Measurements from ENCODE around the gene ANKH.

Gene ANKH

GRCh38 chr5:14678773-14679334 lies 192.7 kb downstream of the ANKH start:
- no peak for DNase-seq

DNA sequence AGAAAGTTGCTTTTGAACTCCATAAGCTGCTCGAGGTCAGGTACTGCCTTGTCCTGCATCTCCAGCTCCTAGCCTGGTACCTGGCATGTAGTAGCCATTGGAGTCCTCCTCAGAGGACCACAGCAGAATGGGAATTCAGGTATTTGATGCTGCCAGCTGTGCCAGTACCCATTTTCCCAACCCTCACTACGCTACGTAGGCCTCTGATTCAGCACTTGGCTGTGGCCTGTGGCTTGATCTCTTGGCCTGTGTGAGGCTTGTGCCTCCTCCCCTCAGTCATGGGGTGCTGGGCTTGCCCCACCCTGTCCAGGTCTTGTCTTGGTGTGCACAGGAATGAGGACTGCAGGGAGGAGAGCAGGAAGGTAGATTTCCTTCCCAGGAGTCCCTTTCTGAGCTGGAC lies 195.3 kb downstream of the ANKH start:
- DNase-seq, result no peak

GRCh38 chr5:14675865-14676300 lies 195.7 kb downstream of the ANKH start:
- DNase-seq, result peak in 1 of 2 donors; percentile 89

- no peak for DNase-seq
Measured at GRCh38 chr5:14674983-14675854, 196.4 kb downstream of the ANKH start.

DNA sequence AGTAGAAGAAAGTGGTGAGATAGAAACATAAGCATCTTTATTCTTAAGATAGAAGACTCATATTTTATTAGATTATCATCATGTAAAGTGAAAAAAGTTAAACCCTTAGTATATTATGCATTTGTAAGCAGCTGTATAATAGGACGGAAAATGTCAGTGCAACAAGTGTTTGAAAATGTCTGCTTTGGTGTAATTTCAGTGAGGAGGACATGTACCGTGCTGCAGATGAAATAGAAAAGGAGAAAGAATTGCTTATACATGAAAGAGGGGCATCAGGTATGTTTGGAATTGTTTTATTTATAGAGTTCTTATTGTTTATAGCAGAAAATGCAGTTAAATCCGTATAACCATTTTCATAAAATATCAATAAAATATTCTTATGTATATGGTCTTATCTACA lies 198.1 kb downstream of the ANKH start:
- no peak for DNase-seq

DNA sequence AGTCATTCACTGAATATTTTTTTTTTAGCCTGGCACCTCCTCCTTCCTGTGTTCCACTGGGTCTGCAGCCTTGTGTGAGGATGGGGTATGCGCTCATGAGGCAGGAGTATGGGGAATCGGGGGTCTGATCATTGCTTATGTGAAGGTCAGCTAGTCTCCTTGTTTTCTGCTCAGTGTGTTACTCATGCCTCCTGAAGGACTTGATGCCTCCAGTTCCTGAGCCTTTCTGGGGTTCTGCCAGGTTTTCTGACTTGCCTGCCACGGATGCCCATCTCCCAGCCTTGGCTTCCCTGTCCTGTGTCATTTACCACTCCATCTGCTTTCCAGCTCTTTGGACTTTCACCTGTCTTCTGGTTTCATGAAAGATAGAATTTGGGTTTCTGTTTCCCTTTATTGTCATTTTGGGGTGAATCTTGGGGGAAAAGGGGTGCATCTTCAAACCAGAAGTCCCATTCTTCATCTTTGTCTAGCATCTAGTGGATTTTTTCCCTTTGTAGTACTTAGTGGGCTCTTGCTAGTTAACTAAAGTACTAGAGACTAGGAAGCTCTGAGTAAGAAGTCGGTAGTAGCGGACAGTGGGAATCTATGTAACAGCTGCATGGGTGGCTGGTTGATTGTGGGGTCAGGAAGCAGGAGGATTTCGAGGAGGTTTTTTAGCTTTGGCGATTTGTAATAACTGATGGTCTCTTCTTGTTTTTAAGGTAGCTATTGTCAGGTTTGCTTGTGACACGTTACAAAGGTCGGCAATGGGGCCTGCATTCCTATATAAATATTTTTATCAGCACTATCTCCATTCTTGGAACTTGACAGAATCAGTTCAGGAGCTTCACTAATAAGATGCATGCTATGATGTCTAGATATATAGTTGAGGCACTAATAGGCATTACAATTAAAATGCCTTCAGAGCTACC lies 198.8 kb downstream of the ANKH start:
- no peak for DNase-seq

DNA sequence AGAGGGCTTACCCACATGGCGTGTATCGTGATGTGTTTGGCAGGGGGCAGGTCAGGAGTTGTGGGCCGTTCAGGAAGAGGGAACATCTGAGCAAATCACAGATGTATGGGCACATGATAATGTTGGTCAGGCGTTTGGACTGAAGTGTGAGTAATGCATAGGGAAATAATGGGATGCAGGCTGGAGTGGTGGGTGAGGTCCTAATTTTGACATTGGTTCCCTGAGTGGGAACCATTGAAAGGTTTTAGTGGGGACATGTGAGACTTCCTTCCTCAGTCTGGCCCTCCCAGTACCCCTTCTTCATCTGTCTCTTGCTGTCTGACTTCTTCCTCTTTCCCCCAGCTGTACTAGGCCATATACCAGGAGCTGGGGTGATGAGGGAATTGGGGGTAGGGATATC lies 199.5 kb downstream of the ANKH start:
- DNase-seq, result peak in 1 of 2 donors; percentile 45

GRCh38 chr5:14671414-14671813 lies 200.2 kb downstream of the ANKH start:
- DNase-seq, result no peak

DNA sequence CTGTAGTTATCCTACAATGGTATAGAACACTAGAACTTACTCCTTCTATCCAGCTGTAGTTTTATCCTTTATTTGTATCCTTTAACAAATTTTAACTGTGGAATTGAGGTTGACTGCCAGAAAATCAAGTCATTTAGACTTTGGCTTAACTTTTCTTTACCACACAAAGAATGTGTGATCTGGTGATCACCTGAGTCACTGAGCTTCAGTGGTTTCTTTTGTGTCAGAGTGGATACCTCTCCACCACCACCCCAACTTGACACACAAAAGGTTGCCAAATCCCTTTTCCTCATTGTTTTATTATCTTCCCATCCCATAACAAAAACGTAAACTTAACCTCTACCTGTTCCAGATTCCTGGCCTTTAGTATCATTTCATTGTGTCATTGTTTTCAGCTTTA lies 201.6 kb downstream of the ANKH start:
- DNase-seq, result no peak

DNA sequence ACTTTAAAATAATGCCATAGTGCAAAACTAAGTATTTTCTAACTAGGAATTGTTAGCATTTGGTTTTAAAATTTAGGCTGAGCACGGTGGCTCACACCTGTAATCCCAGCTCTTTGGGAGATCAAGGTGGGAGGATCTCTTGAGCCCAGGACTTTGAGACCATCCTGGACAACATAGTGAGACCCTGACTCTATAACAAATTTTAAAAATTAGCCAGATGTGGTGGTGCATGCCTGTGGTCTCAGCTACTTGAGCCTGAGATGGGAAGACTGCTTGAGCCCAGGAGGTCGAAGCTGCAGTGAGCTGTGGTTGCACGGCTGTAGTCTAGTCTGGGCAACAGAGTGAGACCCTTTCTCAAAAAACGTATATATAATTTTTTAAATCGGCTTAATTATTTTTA lies 202.2 kb downstream of the ANKH start:
- no peak for DNase-seq

DNA sequence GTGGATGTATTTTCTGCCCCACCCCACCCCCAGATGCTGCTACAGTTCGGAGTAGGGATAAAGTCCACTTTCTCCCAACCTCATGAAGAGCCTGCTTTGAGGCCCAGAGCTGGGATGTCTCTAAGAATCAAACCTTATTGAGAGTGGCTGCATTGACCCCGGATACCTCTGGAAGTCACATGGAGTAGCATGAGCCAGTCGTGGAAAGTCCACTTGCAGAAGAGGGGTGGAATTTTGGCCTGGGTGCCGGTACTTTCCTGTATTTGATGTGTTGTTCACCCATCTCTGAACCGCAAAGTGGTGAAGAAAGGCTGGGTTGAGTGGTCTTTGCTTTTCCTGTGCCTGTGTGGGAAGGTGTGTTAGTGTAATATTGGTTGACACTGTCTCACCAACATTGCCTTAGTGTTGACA lies 203.4 kb downstream of the ANKH start:
- DNase-seq, result no peak

GRCh38 chr5:14667770-14668169 lies 203.8 kb downstream of the ANKH start:
- no peak for DNase-seq

- DNase-seq, result no peak
Measured at GRCh38 chr5:14667290-14667689, 204.3 kb downstream of the ANKH start.

GRCh38 chr5:14666357-14666756 lies 205.2 kb downstream of the ANKH start:
- DNase-seq, result no peak

DNA sequence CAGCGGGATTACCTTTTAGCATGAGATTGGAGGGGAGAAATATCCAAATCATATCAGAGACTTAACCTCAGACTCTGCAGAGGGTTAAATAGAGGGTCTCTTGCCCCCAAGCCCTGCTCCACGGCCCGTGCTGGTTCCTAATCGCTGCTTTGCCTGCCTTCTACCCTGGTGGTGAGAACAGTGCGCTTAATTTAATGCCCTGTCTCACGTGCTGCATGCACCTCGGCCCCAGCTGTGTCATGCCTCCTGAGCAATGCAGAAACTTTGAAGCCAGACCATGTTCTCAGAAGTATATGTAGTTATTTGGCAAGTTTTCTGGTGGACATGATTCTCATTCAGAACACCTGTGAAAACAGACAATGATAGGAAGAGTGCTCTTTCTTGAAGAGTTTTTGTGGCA lies 205.6 kb downstream of the ANKH start:
- DNase-seq, result no peak

GRCh38 chr5:14665101-14665822 lies 206.3 kb downstream of the ANKH start:
- DNase-seq, result no peak

DNA sequence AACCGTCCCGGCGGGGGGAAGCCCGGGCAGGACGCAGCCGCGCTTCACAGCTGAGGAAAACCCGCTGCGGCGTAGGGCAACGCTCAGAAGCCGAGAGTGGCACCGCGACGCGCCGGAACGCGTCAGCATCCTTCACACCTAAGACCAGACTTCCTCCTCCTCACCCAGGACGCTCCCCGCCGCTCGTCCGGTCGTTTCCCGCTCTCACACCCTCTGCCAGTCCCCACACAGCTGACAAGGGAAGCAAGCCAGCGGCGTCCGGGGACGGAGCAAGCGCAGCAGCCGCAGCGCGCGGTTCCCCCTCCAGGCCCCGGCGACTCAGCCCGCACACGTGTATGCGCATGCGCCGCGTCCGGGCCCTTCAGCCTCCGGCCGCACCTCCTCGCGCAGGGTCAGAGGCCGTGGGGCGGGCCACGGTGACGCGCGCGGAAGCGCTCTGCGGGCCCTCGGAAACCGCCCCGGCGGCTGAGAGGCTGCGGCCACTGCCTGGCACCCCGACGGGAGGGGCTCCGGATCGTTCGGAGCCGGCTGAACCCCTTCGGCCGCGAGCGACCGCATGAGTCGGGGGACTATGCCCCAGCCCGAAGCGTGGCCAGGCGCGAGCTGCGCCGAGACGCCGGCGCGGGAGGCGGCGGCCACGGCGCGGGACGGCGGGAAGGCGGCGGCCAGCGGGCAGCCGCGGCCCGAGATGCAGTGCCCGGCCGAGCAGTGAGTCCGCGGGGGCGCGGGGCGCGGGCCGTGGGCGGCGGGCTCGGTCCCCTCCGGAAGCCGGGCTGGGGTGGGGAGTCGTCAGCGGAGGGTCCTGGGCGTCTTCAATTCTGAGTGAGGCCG lies 207.1 kb downstream of the ANKH start, which contains the start of gene OTULIN:
OTULIN (plus strand) TSS at position 449 of the 831 bp plus-strand sequence; CDS start at position 557, 108 bp downstream.
- peak; percentile 71 to 81 for DNase-seq

DNA sequence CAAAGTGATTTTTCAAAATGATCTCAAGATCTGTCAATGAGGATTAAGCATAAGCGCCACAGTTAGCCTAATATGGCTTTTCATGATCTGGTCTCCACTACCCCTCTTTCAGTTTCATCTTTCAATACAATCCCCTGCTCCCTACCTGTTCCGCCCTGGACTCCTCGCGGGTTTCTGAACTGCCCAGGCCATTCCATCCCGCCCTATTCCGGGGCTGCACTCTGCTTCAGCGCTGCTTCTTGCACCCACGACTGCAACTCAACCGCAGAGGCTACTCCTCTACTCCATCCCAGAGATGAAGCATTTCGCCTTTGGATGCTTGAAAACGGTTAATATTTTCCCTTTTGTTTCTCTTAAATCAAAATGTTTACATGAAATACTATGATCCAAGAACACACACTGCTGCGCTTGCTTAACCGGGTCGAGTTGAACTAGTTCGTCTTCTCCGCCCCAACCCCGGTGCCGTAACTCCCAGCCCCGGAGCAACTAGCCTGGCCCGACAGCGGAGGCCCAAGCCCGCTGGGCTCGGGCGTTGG lies 207.8 kb downstream of the ANKH start:
- DNase-seq, result no peak

- no peak for DNase-seq
Measured at GRCh38 chr5:14662721-14663260, 208.8 kb downstream of the ANKH start.

DNA sequence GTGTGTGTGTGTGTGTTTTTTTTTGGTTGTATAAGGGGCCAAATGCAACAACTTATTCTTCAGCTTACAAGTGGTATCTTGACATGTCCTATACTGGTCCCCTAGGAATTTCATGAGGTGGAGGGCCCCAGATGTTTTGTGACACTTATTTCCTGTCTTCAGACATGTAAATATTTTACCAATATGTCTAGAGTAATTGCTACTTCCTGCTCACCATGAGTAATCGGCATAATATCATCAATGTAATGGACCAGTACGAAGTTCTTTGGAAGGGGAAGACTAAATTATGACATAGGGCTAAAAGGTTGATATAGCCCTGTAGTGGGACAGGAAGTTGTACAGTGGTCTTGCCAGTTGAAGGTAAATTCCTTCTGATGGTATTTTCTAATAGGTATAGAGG lies 210.7 kb downstream of the ANKH start:
- no peak for DNase-seq
